ENCODE results near the gene C5orf63.

The C5orf63 gene

DNA sequence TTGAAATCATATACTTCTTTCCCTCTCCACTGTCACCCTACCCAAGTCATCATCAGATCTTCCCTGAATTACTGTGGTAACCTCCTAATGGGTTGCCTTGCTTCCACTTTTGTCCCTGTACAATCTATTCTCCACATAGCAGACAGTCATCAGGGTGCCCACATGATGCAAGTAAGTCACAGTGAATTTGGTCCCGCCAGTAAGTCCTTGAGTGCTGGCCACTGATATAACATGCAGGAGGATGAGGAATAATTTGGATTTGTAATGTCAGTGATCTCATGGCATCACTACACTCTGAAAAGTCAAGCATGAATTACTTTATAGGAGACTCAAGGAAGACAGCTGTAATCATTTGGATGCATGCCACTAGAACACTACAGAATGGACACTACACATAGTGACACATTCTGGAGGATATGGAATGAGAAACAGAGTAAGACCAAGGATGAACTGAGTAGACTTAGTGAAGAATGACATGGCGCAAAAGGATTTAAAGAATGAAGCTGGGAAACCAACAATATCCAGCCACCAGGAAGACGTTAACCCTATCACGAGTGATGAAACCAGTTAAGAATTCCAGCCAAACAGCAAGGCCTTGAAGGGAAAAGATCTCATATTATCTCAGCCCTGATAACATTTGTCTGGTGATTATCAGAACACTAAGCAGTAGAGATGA lies 71.5 kb downstream of the C5orf63 start:
- FAIRE-seq (peak; percentile 91), DNase-seq (ENCODE audit: insufficient read length, low spot score) (peak; percentile 40)
- TF ChIP-seq POLR2A (IDR thresholded peaks at IDR 0.05; ENCODE audit: low read depth, low read length), result no peak
